Neural progenitor cell (in vitro differentiated cells): ENCODE data around the gene IFNG-AS1. TPM values are rescaled to one million over a fixed set of nuclear protein-coding genes. Genes with fewer than 3 reads are reported as not detected.

Experiments
- DNase-seq: peaks from one replicate; pipeline ENCODE4 v3.0.0-alpha.2; 2016; ENCODE audit warnings: low spot score
- H2AFZ ChIP-seq: fragments of 200-600 bp; sonication (generic); replicated peaks from 2 replicates; pipeline ENCODE4 v1.6.1; 2016; ENCODE audit warnings: antibody characterized with exemption
- H3F3A ChIP-seq: fragments of 200-600 bp; sonication (generic); 2 replicates; pipeline ENCODE4 v1.6.1; 2016; ENCODE audit warnings: antibody characterized with exemption, low read depth
- H3K27ac ChIP-seq: fragments of 200-600 bp; sonication (generic); 2 replicates; pipeline ENCODE4 v1.5.1; 2016; ENCODE audit warnings: mild to moderate bottlenecking
- H3K27me3 ChIP-seq: fragments of 200-600 bp; sonication (generic); 2 replicates; pipeline ENCODE4 v1.6.1; 2016; ENCODE audit warnings: mild to moderate bottlenecking, moderate library complexity
- H3K36me3 ChIP-seq: fragments of 200-600 bp; sonication (generic); 2 replicates; pipeline ENCODE4 v1.5.1; 2016
- H3K4me1 ChIP-seq: fragments of 200-600 bp; sonication (generic); 2 replicates; pipeline ENCODE4 v1.6.1; 2016; ENCODE audit warnings: mixed run types
- H3K4me2 ChIP-seq: fragments of 200-600 bp; sonication (generic); 2 replicates; pipeline ENCODE4 v1.6.1; 2016
- H3K4me3 ChIP-seq: fragments of 200-600 bp; sonication (generic); 2 replicates; pipeline ENCODE4 v1.5.1; 2016
- H3K79me2 ChIP-seq: fragments of 200-600 bp; sonication (generic); 2 replicates; pipeline ENCODE4 v1.6.1; 2016; ENCODE audit warnings: low read depth
- H3K9ac ChIP-seq: fragments of 200-600 bp; sonication (generic); 2 replicates; pipeline ENCODE4 v1.6.1; 2016
- H3K9me3 ChIP-seq: fragments of 200-600 bp; sonication (generic); 2 replicates; pipeline ENCODE4 v1.5.1; 2016; ENCODE audit warnings: low read depth
- H4K20me1 ChIP-seq: fragments of 200-600 bp; sonication (generic); 2 replicates; pipeline ENCODE4 v1.6.1; 2016; ENCODE audit warnings: low read depth
- H3K27ac Mint-ChIP-seq: 3 replicates; pipeline ENCODE4 v1.8.0; 2021; ENCODE audit warnings: mixed read lengths
- H3K27me3 Mint-ChIP-seq: 2 replicates; pipeline ENCODE4 v1.8.0; 2022; ENCODE audit warnings: low read depth, mild to moderate bottlenecking, inconsistent platforms, moderate library complexity, mixed read lengths; ENCODE audit not compliant: insufficient read depth
- H3K36me3 Mint-ChIP-seq: 3 replicates; pipeline ENCODE4 v1.8.0; 2021; ENCODE audit warnings: mixed read lengths
- H3K4me1 Mint-ChIP-seq: 3 replicates; pipeline ENCODE4 v1.8.0; 2021; ENCODE audit warnings: mixed read lengths
- H3K4me3 Mint-ChIP-seq: 3 replicates; pipeline ENCODE4 v1.8.0; 2021; ENCODE audit warnings: mild to moderate bottlenecking, moderate library complexity, mixed read lengths
- H3K9me3 Mint-ChIP-seq: 3 replicates; pipeline ENCODE4 v1.8.0; 2020; ENCODE audit warnings: mixed read lengths
- CTCF ChIP-seq: fragments of 200-600 bp; sonication (generic); IDR thresholded peaks from 2 replicates; pipeline ENCODE4 v1.5.1; 2017; ENCODE audit warnings: antibody characterized with exemption, mild to moderate bottlenecking
- EZH2 ChIP-seq: fragments of 200-600 bp; sonication (generic); IDR thresholded peaks from 2 replicates; pipeline ENCODE4 v1.6.1; 2017; ENCODE audit warnings: antibody characterized with exemption, mild to moderate bottlenecking, moderate library complexity
- EZH2phosphoT487 ChIP-seq: fragments of 200-600 bp; sonication (generic); IDR thresholded peaks from 2 replicates; pipeline ENCODE4 v1.6.1; 2017; ENCODE audit warnings: antibody characterized with exemption
- total RNA-seq: library from RNA; depleted of rRNA; stranded (reverse); fragments of >200 nt; gene quantifications from 2 replicates; pipeline ENCODE4 v1.2.3, GENCODE V29; 2015; ENCODE audit warnings: low replicate concordance

Gene IFNG-AS1
- total RNA-seq, 1 donor from 2014 or later: not detected

GRCh38 chr12:68007466-68007865, 18.2 kb downstream of the IFNG-AS1 start:
- no peak overlapping the region for H3K4me2 ChIP-seq

GRCh38 chr12:68011206-68011881, 22.1 kb downstream of the IFNG-AS1 start:
- H3F3A ChIP-seq: peaks cover 5% of the 10 kb centered on the region
- DNase-seq: no peak
- no peaks in the 10 kb centered on the region for H3K27me3 Mint-ChIP-seq
- H3K4me3 Mint-ChIP-seq: no peak overlapping the region
- H3K4me1 Mint-ChIP-seq: peaks cover 17% of the 10 kb centered on the region
- H3K9me3 Mint-ChIP-seq: no peaks in the 10 kb centered on the region
- H3K36me3 Mint-ChIP-seq: no peaks in the 10 kb centered on the region
- H3K27ac ChIP-seq: no peak overlapping the region
- no peaks in the 10 kb centered on the region for H3K79me2 ChIP-seq
- TF ChIP-seq EZH2phosphoT487 (no peak), EZH2 (no peak), CTCF (no peak)
- H3K27me3 ChIP-seq: no peaks in the 10 kb centered on the region
- no peak overlapping the region for H3K4me3 ChIP-seq
- no peak overlapping the region for H3K9ac ChIP-seq
- no peak overlapping the region for H2AFZ ChIP-seq
- no peak overlapping the region for H3K4me2 ChIP-seq
- peaks cover 23% of the 10 kb centered on the region for H3K4me1 ChIP-seq
- no peaks in the 10 kb centered on the region for H3K36me3 ChIP-seq
- H4K20me1 ChIP-seq: no peaks in the 10 kb centered on the region
- H3K9me3 ChIP-seq: no peaks in the 10 kb centered on the region
- no peak overlapping the region for H3K27ac Mint-ChIP-seq

More at GRCh38 chr12:68007466-68007865, 18.2 kb downstream of the IFNG-AS1 start:
- Histone ChIP-seq H3F3A (peaks cover 6% of the 10 kb centered on the region), H3K79me2 (no peaks in the 10 kb centered on the region), H3K4me1 (peaks cover 11% of the 10 kb centered on the region), H3K9me3 (no peaks in the 10 kb centered on the region), H3K4me3 (no peak overlapping the region), H3K27me3 (no peaks in the 10 kb centered on the region), H3K27ac (no peak overlapping the region), H4K20me1 (no peaks in the 10 kb centered on the region), H3K9ac (no peak overlapping the region), H2AFZ (no peak overlapping the region), H3K36me3 (no peaks in the 10 kb centered on the region)
- Mint-ChIP-seq H3K27me3 (peaks cover 3% of the 10 kb centered on the region), H3K4me3 (no peak overlapping the region), H3K4me1 (peaks cover 10% of the 10 kb centered on the region), H3K9me3 (peaks cover 2% of the 10 kb centered on the region), H3K27ac (no peak overlapping the region), H3K36me3 (no peaks in the 10 kb centered on the region)
- TF ChIP-seq CTCF: no peak
- no peak for TF ChIP-seq EZH2phosphoT487
- no peak for TF ChIP-seq EZH2
- DNase-seq: no peak

GRCh38 chr12:68011882-68012207, 22.6 kb downstream of the IFNG-AS1 start:
- no peak for TF ChIP-seq CTCF
- no peak for TF ChIP-seq EZH2phosphoT487
- no peak for TF ChIP-seq EZH2
- Histone ChIP-seq H3K36me3 (no peaks in the 10 kb centered on the region), H4K20me1 (no peaks in the 10 kb centered on the region), H2AFZ (no peak overlapping the region), H3K9ac (no peak overlapping the region), H3K4me1 (peaks cover 18% of the 10 kb centered on the region), H3K9me3 (no peaks in the 10 kb centered on the region), H3K4me3 (no peak overlapping the region), H3F3A (no peaks in the 10 kb centered on the region), H3K27ac (no peak overlapping the region), H3K27me3 (no peaks in the 10 kb centered on the region), H3K79me2 (no peaks in the 10 kb centered on the region), H3K4me2 (no peak overlapping the region)
- H3K4me3 Mint-ChIP-seq: no peak overlapping the region
- no peaks in the 10 kb centered on the region for H3K27me3 Mint-ChIP-seq
- no peak for DNase-seq
- H3K4me1 Mint-ChIP-seq: peaks cover 13% of the 10 kb centered on the region
- no peaks in the 10 kb centered on the region for H3K9me3 Mint-ChIP-seq
- H3K27ac Mint-ChIP-seq: no peak overlapping the region
- H3K36me3 Mint-ChIP-seq: no peaks in the 10 kb centered on the region
